K562 (cell line): ENCODE data around the gene MCC. TPM values are rescaled to one million over a fixed set of nuclear protein-coding genes. Genes with fewer than 3 reads are reported as not detected.
A peak's percentile ranks its signal among the peaks of the same experiment; 100 is the strongest.

ENCODE experiments used
- ATAC-seq: fragments of 200-7000 bp; cut with Tn5 transposase; 3 replicates; pipeline ENCODE4 v1.9.1; 2020; ENCODE audit warnings: moderate library complexity
- BruUV-seq: library from RNA; stranded (reverse); fragments of 400-500 nt; replicated peaks from 2 replicates; lab custom pipeline; 2021; lab: Mats Ljungman, UMichigan
- CTCF ChIA-PET: fragments of 300-600 bp; formaldehyde crosslinking; extraction: SDS; loops from one replicate; lab custom pipeline; 2021; ENCODE audit warnings: low intra/inter-chr PET ratio; lab: Yijun Ruan, JAX
- POLR2A ChIA-PET: fragments of 300-600, 350-650 bp; sonication (Branson Sonifier 250); formaldehyde crosslinking; extraction: SDS; loops from one replicate; lab custom pipeline; 2021; ENCODE audit warnings: antibody characterized with exemption, inconsistent platforms; lab: Yijun Ruan, JAX
- DNase-seq, 4 experiments: peaks; one replicate each; pipeline versions ENCODE4 v3.0.0 to v3.0.0-alpha.2; 2011 to 2018; ENCODE audit warnings: low spot score in 3 of 4, mixed read lengths in 3 of 4; ENCODE audit errors: extremely low read depth in 1 of 4
- FAIRE-seq: peaks from 2 replicates; lab custom pipeline; 2011; peaks lifted over from hg19 to GRCh38; lab: Jason Lieb, UNC
- H2AFZ ChIP-seq: 2 replicates; pipeline ENCODE4 v1.6.0; 2011; ENCODE audit warnings: low read depth, low read length, control low read depth, inconsistent platforms
- H3K27ac ChIP-seq: fragments of 200-600 bp; 3 replicates; pipeline ENCODE4 v1.8.0; 2011; ENCODE audit warnings: low read depth, mild to moderate bottlenecking, control low read depth, inconsistent platforms, low read length, moderate library complexity, mixed read lengths; ENCODE audit errors: extremely low read depth
- H3K27me3 ChIP-seq, 2 experiments: fragments of 300-600 bp in 1 of 2; 2 replicates in 1 of 2; 3 replicates in 1 of 2; pipeline versions ENCODE4 v1.6.0 to v1.8.0; 2011; ENCODE audit warnings: inconsistent platforms in 2 of 2, low read length in 2 of 2, mild to moderate bottlenecking in 1 of 2, mixed read lengths in 1 of 2, moderate library complexity in 1 of 2; ENCODE audit not compliant: control insufficient read depth in 2 of 2, insufficient read depth in 2 of 2
- H3K36me3 ChIP-seq: fragments of 300-600 bp; 3 replicates; pipeline ENCODE4 v1.8.0; 2011; ENCODE audit warnings: mild to moderate bottlenecking, low read length, inconsistent platforms; ENCODE audit not compliant: control insufficient read depth, insufficient read depth
- H3K4me1 ChIP-seq, 2 experiments: fragments of 200-600 bp in 1 of 2; replicated peaks in 1 of 2; 2 replicates in 1 of 2; 3 replicates in 1 of 2; pipeline versions ENCODE4 v1.5.1 to v1.8.0; 2011; ENCODE audit warnings: inconsistent platforms in 2 of 2, low read length in 2 of 2, mild to moderate bottlenecking in 1 of 2, mixed read lengths in 1 of 2, moderate library complexity in 1 of 2; ENCODE audit not compliant: control insufficient read depth in 2 of 2, insufficient read depth in 2 of 2
- H3K4me2 ChIP-seq: 2 replicates; pipeline ENCODE4 v1.6.1; 2011; ENCODE audit warnings: low read length, control low read depth, inconsistent platforms, mixed read lengths; ENCODE audit not compliant: insufficient read depth
- H3K4me3 ChIP-seq: fragments of 200-600 bp; sonication (generic), shearing (Covaris generic); 2 replicates; pipeline ENCODE4 v1.5.1; 2016; ENCODE audit warnings: control low read depth, inconsistent platforms
- H3K79me2 ChIP-seq: fragments of 200-600 bp; 3 replicates; pipeline ENCODE4 v1.8.0; 2011; ENCODE audit warnings: low read length, inconsistent platforms; ENCODE audit not compliant: control insufficient read depth, insufficient read depth
- H3K9ac ChIP-seq, 2 experiments: 2 replicates each; pipeline versions ENCODE4 v1.6.0 to v1.6.1; 2011; ENCODE audit warnings: low read depth in 2 of 2, low read length in 2 of 2, control low read depth in 1 of 2, inconsistent platforms in 1 of 2, mild to moderate bottlenecking in 1 of 2, mixed read lengths in 1 of 2; ENCODE audit not compliant: insufficient read depth in 1 of 2
- H3K9me1 ChIP-seq: one replicate; pipeline ENCODE4 v1.6.0; 2011; ENCODE audit warnings: inconsistent platforms, mild to moderate bottlenecking, low read length, moderate library complexity; ENCODE audit not compliant: control insufficient read depth, insufficient read depth
- H3K9me3 ChIP-seq: replicated peaks from 2 replicates; pipeline ENCODE4 v1.5.1; 2011; ENCODE audit warnings: low read depth, low read length, inconsistent platforms; ENCODE audit not compliant: control insufficient read depth, insufficient read depth
- H4K20me1 ChIP-seq: replicated peaks from 2 replicates; pipeline ENCODE4 v1.6.1; 2011; ENCODE audit warnings: low read length, inconsistent platforms, mixed read lengths; ENCODE audit not compliant: control insufficient read depth, insufficient read depth
- ATF1 ChIP-seq, 2 experiments: fragments of 450-650 bp in 1 of 2; IDR thresholded peaks; 2 replicates each; pipeline ENCODE4 v1.6.1; 2016; ENCODE audit warnings: missing compliant biosample characterization in 1 of 2, missing genetic modification characterization in 1 of 2
- C11orf30 ChIP-seq: fragments of 450-650 bp; IDR thresholded peaks from 2 replicates; pipeline ENCODE4 v1.6.1; 2016; ENCODE audit warnings: low read depth, mild to moderate bottlenecking
- CBX5 ChIP-seq: IDR thresholded peaks from 2 replicates; pipeline ENCODE4 v1.6.1; 2014; ENCODE audit warnings: low read depth, borderline replicate concordance
- CREB3 ChIP-seq: fragments of 450-650 bp; conservative IDR thresholded peaks from 2 replicates; pipeline ENCODE4 v1.6.1; 2016; ENCODE audit warnings: missing genetic modification characterization, low read depth, mild to moderate bottlenecking, missing compliant biosample characterization, moderate library complexity
- KAT2B ChIP-seq: IDR thresholded peaks from one replicate; pipeline ENCODE4 v1.6.1; 2012; ENCODE audit warnings: low read depth, mild to moderate bottlenecking, control low read depth, inconsistent platforms, low read length, moderate library complexity
- LARP7 ChIP-seq: fragments of 450-650 bp; IDR thresholded peaks from 2 replicates; pipeline ENCODE4 v1.6.1; 2016
- MAFF ChIP-seq: IDR thresholded peaks from 2 replicates; pipeline ENCODE4 v1.6.1; 2012; ENCODE audit warnings: low read length, improper control_type of control experiment
- MCM5 ChIP-seq: fragments of 450-650 bp; IDR thresholded peaks from 2 replicates; pipeline ENCODE4 v1.6.1; 2016; ENCODE audit warnings: low read depth
- MIER1 ChIP-seq: fragments of 450-650 bp; IDR thresholded peaks from 2 replicates; pipeline ENCODE4 v1.6.1; 2016; ENCODE audit warnings: antibody characterized with exemption, mild to moderate bottlenecking, low read depth
- NCOA2 ChIP-seq, 2 experiments: fragments of 450-650 bp; IDR thresholded peaks; 2 replicates each; pipeline ENCODE4 v1.6.1; 2018; ENCODE audit warnings: mild to moderate bottlenecking in 2 of 2, moderate library complexity in 1 of 2; ENCODE audit not compliant: partially characterized antibody in 2 of 2
- POU5F1 ChIP-seq: fragments of 150-350 bp; IDR thresholded peaks from 2 replicates; pipeline ENCODE4 v1.6.1; 2014; ENCODE audit warnings: borderline replicate concordance, low read length, low read depth, mild to moderate bottlenecking; ENCODE audit not compliant: partially characterized antibody
- SFPQ ChIP-seq: fragments of 200-400 bp; formaldehyde crosslinking; IDR thresholded peaks from 2 replicates; pipeline ENCODE4 v1.6.1; 2017; ENCODE audit warnings: mild to moderate bottlenecking, low read depth, low read length, moderate library complexity
- THRB ChIP-seq: fragments of 450-650 bp; formaldehyde crosslinking; conservative IDR thresholded peaks from 2 replicates; pipeline ENCODE4 v1.4.0; 2022; ENCODE audit warnings: mild to moderate bottlenecking, missing genetic modification characterization
- ZKSCAN3 ChIP-seq: fragments of 250-450 bp; sonication (Bioruptor Pico); IDR thresholded peaks from 2 replicates; pipeline ENCODE4 v1.4.0; 2020
- ZNF316 ChIP-seq: fragments of 450-650 bp; IDR thresholded peaks from 2 replicates; pipeline ENCODE4 v1.6.1; 2016
- ZNF384 ChIP-seq: IDR thresholded peaks from 2 replicates; pipeline ENCODE4 v1.6.1; 2012; ENCODE audit warnings: low read depth, low read length, improper control_type of control experiment
- ZNF695 ChIP-seq: fragments of 450-650 bp; formaldehyde crosslinking; IDR thresholded peaks from 2 replicates; pipeline ENCODE4 v1.4.0; 2020; ENCODE audit warnings: mild to moderate bottlenecking, moderate library complexity
- ZNF707 ChIP-seq: fragments of 250-450 bp; sonication (Bioruptor Pico); conservative IDR thresholded peaks from 2 replicates; pipeline ENCODE4 v1.8.0; 2022; ENCODE audit warnings: inconsistent platforms, mild to moderate bottlenecking, moderate library complexity
- WGBS: fragments of 100-300 bp; shearing (Covaris generic); methylation state at CpG from one replicate; pipeline ENCODE4 v1.1.6; 2016; ENCODE audit warnings: low coverage, mixed read lengths; ENCODE audit not compliant: insufficient coverage; ENCODE audit errors: missing lambda C conversion rate; 5-methylcytosine and 5-hydroxymethylcytosine counted together
- in situ Hi-C: fragments of 300-500 bp; cut with MboI; formaldehyde crosslinking; loops from 4 replicates; pipeline ENCODE4 v1.15.0; 2018; ENCODE audit warnings: inconsistent platforms, mixed read lengths
- intact Hi-C: fragments of 100-400 bp; cut with micrococcal nuclease; formaldehyde crosslinking; loops from 2 replicates; pipeline ENCODE4 v1.14.2; 2022
- polyA plus RNA-seq, 8 experiments: library from polyadenylated mRNA; depleted of rRNA in 4 of 8; stranded (reverse) in 5 of 8; unstranded in 3 of 8; fragments of >200 nt; fragmentation: Nextera tagmentation in 2 of 8; fragmentation: Illumina TruSeq in 1 of 8; extraction: Ambion mirVana in 2 of 8; extraction: Trizol in 1 of 8; gene quantifications; 2 replicates each; pipeline versions ENCODE4 v1.2.1 to v1.2.3, GENCODE V29; 2011 to 2014; ENCODE audit warnings: inconsistent platforms in 1 of 8, missing spikeins in 1 of 8
- total RNA-seq, 7 experiments: library from RNA; depleted of rRNA in 6 of 7; stranded (reverse); fragments of >200 nt in 6 of 7; fragmentation: Illumina TruSeq in 2 of 7; extraction: Trizol in 2 of 7; gene quantifications; 2 replicates each; pipeline versions ENCODE4 v1.2.1 to v1.2.3, GENCODE V29; 2011 to 2021; ENCODE audit warnings: low replicate concordance in 1 of 7

MCC gene
- total and polyA plus RNA-seq, 9 of the 15 experiments (the other 6 are each of a cell fraction or from before 2014, with no cell fraction given): 0.04 to 0.24 (median 0.06) TPM; not detected in 1

GRCh38 chr5:113495422-113495841 is 7.2 kb upstream of the MCC start (continued):
- TF ChIP-seq ATF1 (CRISPR knock-in tag; IDR thresholded peaks at IDR 0.05) (no peak), ATF1 (tag; IDR thresholded peaks at IDR 0.05) (no peak), MIER1 (no peak), KAT2B (no peak)
- TF ChIP-seq, all 486 proteins: peak for 0

GRCh38 chr5:113493446-113493845 is 5.2 kb upstream of the MCC start:
- FAIRE-seq (no peak), ATAC-seq (no peak), DNase-seq (no peak)
- H3K9ac ChIP-seq: no peak overlapping the region
- no peak overlapping the region for H2AFZ ChIP-seq
- H3K27me3 ChIP-seq: peaks cover 0 to 5% of the 10 kb centered on the region in 2 experiments; a peak in 3 of 5 replicates
- H3K79me2 ChIP-seq: no peaks in the 10 kb centered on the region
- no peak overlapping the region for H3K4me3 ChIP-seq
- no TSS peak for BruUV-seq
- POLR2A ChIA-PET: interaction anchor here (0.7 kb wide), 1 partner anchor 1531 kb away, joined by 3 read pairs; no protein-coding TSS in a partner anchor
- TF ChIP-seq ZNF384 (no peak), THRB (CRISPR knock-in tag) (no peak), CBX5 (no peak), MCM5 (no peak), NCOA2 (IDR thresholded peaks at IDR 0.05; ENCODE audit: partially characterized antibody in 2 of 2) (no peak), ZNF695 (no peak), LARP7 (no peak), ZKSCAN3 (CRISPR knock-in tag) (no peak), POU5F1 (no peak), CREB3 (tag) (no peak), C11orf30 (peak; percentile 21; the same call in 1 of the 2 replicates), ZNF316 (peak; percentile 43; the same call in 1 of the 2 replicates), ZNF707 (no peak), MAFF (peak; percentile 11; the same call in 1 of the 2 replicates), SFPQ (no peak)
- no peaks in the 10 kb centered on the region for H4K20me1 ChIP-seq
- no peaks in the 10 kb centered on the region for H3K36me3 ChIP-seq
- no peak overlapping the region for H3K27ac ChIP-seq
- no peak overlapping the region for H3K4me2 ChIP-seq
- intact Hi-C loops (no loop called here), in situ Hi-C loops (no loop called here)
- H3K4me1 ChIP-seq: peaks cover 0 to 2% of the 10 kb centered on the region in 2 experiments; a peak in 2 of 5 replicates
- H3K9me3 ChIP-seq: peaks cover 3% of the 10 kb centered on the region
- WGBS: 0% methylated on average over 1 of the region's 1 CpG
- H3K9me1 ChIP-seq: no peaks in the 10 kb centered on the region
- CTCF ChIA-PET: no interaction called here
